DMS79 treated with DMSO at 0.1 percent for 48 hours (cell line): ENCODE results near the gene TFEB.

Source experiments
- DNase-seq: peaks from one replicate; lab custom pipeline; 2025; lab: John Stamatoyannopoulos, UW

The TFEB gene

GRCh38 chr6:41736800-41737555 is 1.6 kb upstream of the TFEB start:
- no peak for DNase-seq

- DNase-seq = no peak
Observed at GRCh38 chr6:41736186-41736733, 852 bp upstream of the TFEB start.

DNA sequence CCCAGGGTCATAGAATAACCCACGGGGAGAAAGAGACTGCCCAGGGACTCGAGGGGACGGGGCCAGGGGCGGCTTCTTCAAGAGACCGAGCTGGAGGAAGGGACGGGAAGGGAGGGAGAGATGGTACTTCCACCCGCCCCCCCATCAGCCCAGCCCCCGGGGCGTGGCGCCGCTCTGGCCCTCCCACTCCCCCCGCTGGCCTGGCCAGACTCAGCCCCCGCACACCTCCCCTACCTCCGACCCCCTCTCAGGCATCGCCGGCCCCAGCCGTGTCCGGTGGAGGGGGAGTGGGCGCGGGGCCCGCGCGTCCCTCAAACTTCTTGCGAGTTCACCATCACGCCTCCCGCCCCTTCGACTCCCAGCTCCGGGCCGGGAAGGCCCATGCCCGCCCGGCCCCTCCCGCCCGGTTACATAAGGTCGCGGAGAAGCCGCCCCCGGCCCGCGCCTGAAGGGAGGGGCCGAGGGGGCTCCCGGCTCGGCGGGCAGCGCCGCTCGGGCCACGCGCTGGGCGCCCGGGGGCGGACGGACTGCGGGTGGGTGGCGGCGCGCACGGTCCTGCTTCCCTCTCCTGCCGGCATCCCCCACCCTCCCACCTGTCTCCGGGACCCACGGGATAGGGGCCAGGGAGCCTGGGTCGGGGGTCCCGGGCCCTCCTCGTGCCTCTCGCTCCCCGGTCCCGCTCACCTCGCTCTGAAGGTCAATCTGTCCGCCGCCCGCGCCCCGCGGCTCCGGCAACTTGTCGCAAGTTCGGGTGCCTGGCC is 562 bp downstream of the TFEB start:
- peak; percentile 15 for DNase-seq

DNA sequence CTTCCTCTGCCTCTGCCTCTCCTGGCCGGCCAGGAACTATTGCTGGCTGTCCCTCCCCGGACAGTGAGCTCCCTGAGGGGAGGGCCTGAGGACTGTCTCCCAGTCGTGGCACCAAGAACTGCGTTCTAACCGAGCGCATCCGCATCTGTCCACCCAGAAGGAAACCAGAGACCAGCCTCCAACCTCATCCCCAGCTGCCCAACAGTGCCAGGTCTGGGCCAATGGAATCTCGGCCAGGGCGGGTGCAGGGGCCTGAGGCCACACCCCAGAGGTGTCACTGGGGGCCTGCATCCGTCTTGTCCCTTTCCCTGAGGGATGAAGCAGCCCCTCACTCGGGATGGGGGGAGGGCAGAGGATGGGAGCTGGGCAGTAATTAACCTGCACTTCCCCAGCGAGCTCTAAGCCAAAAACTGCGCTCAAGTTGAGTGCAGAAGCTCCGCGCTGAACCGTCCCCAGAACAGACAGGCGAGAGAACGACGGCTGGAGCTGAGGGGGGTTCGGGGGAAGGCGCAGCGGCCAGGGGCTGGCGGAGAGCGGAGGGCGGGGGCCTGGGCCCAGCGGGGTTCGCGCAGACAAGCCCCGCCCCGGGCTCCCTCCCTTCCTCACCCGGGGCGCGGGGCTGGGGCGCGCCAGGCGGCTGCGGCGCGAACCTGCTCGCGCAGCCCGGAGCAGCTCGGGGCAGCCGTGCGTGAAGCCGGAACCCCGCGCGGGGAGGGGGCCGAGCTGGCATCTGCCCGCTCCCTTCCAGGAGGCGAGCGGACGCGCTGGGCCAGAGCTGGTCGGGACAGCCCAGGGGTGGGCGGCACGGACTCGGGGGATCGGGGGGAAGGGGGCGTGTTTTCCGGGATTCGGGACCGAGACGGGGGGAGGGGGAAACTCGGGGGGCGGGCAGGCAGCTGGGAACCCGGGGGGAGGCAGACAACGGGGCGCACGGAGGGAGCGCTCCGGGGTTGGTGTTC is 1.4 kb downstream of the TFEB start:
- peak; percentile 71 for DNase-seq

- DNase-seq = no peak
Observed at GRCh38 chr6:41733360-41733706, 2.1 kb downstream of the TFEB start.

- DNase-seq = no peak
Observed at GRCh38 chr6:41732591-41733359, 2.6 kb downstream of the TFEB start.

- DNase-seq = no peak
Observed at GRCh38 chr6:41732149-41732548, 3.3 kb downstream of the TFEB start.

DNA sequence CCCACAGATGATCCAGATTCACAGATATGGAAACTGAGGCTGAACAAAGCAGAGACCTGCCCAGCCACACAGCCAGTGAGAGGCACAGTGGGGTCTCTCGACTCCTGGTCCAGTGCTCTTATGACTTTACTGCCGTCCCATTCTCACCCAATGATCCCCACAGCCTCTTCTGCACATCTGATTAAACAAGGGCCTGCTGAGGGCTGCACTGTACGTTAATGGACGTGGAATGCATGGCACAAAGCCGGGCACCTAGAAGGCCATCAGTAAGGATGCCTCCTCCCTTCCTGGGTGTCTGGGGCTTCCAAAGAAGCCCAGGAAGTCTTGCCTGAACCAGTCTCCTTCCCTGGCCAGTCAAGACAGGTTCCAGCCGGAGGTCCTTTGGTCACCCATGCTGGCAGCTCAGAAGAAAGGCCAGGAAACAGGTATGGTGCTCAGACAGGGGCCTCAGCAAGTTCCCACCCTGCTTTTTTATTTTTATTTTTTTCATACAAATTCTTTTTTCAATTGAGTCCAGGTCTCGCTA is 3.8 kb downstream of the TFEB start:
- DNase-seq = no peak

DNA sequence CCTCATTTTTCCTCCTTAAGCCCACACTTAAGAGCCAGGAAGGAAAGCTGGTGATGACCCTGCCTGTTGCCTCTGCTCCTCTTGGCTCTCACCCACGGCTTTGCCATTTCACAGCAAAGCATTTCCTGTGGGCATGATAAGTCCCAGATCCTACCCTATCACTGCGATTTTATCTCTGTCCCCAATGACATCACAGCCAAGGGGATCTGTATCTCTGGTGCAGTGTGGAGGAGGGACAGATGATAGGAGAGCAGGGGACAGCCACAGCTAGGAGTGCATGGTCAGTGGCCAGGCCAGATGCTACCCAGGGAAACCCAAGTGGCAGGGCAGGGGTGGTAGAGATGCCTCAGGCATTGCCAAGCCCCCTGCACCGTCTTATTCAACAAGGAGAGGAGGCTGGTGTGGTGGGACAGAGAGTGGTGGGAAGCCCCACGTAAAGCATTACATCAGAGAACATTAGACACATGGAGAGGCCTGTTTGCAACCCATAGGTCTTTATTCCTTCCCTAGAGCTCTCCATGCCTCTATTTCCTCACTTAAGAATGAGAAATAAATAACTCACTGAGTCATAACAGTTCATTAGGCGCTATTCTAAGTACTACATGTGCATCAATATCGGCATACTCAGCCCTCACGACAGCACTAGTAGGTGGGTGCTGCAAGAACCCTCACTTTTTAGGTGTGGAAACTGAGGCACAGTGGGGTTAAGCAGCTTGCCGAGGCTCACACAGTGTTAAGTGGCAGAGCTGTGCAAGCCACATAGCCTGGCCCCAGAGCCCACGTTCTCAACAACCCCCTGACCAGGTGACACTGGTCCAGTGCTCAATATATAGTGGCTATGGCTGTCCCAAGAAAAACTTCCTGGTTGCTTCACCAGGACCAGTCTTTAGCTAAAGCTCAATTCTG is 4.6 kb downstream of the TFEB start:
- no peak for DNase-seq

DNA sequence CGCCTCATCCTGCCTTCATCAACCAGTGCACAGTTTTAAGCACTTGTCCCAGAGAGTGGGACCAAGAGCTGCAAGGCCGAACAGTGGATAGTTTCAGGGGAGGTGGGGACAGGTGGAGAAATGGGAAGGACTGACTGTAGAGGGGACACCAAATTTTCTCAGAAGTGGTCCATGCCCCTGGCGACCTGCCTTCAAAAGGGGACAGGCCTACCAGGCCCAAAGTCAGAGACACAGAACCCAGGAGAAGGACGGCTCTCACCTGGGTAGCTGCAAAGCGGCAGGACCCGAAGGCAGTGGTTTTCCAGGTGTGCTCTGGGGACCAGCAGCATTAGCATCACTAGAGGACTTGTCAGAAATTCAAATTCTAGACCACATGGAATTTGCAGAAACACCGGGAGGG is 5.8 kb downstream of the TFEB start:
- no peak for DNase-seq

- no peak for DNase-seq
Observed at GRCh38 chr6:41728954-41729353, 6.5 kb downstream of the TFEB start.

DNA sequence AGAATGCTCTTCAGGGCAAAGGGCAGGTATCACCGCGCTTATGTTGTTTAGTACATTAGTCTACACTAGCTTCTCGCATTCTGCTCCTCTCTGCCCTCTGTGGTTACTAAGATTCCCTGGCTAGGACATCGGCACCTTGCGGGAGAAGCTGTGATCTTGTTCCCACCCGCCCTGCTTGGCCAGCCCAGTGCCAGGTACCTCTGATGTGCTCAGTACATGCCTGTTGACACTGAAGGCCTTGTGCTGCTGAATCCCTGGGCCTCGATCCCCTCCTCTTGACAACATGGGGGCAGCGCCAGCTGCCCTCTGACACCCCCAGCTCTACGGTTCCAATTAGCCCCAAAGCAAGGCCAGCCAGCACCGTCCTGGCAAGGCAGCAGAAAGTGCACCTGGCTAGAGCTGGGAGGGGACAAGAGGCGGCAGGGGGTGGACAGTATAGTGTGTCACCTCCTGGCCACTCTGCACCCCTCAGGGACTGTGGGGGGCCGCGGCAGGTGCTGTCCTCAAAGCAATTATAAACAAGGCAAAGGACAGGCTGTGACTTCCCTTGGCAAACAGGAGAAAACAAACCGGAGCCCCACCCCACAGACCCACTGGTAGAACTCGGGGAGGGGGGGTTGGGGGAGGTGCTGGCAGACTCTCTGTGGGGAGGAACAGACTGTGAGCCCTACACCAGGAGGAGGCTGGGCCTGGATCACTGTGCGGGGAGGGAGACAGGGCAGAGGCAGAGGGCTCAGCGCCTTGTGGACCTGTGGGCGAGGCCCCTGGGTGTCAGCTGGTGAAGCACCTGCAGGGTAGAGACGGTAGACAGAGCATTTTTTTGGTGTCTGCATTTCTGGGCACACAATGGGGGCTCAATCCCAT is 7.1 kb downstream of the TFEB start:
- DNase-seq = no peak

DNA sequence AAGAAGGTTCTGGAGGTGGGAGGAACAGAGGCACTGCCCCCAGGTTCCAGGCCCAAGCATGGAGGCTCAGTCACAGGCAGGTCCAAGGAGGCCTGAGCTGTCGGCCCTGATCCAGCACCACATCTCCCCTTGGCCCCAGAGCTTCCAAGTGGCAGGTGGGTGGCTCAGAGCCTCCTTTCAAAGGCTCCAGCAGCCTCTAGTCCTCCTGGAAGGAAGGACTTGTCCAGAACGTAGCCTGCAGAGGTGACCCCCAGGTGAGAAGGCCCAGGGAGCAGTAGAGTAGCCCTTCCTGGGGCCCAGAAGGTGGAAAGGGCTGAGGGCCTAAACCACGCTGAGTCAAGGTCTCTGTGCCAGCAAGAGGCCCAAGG is 7.7 kb downstream of the TFEB start:
- no peak for DNase-seq

DNA sequence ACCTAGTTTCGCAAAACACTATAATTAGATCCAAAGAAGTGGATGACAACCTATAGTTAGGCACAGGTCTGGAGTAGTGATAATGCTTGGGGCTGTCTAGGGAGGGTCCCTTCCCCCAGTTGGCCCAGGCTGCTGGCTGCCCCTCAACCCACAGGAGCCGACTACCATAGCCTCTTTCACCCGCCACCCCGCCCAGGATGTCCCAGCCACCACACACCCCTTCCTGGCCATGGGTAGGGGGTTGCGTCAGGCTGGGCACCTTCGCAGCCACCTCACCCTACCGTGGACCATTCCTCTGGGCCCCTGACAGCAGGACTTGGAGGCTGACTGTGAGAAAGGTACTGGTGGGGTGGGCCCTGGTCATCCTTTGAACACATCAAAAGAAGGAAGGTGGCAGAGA is 8.5 kb downstream of the TFEB start:
- no peak for DNase-seq

DNA sequence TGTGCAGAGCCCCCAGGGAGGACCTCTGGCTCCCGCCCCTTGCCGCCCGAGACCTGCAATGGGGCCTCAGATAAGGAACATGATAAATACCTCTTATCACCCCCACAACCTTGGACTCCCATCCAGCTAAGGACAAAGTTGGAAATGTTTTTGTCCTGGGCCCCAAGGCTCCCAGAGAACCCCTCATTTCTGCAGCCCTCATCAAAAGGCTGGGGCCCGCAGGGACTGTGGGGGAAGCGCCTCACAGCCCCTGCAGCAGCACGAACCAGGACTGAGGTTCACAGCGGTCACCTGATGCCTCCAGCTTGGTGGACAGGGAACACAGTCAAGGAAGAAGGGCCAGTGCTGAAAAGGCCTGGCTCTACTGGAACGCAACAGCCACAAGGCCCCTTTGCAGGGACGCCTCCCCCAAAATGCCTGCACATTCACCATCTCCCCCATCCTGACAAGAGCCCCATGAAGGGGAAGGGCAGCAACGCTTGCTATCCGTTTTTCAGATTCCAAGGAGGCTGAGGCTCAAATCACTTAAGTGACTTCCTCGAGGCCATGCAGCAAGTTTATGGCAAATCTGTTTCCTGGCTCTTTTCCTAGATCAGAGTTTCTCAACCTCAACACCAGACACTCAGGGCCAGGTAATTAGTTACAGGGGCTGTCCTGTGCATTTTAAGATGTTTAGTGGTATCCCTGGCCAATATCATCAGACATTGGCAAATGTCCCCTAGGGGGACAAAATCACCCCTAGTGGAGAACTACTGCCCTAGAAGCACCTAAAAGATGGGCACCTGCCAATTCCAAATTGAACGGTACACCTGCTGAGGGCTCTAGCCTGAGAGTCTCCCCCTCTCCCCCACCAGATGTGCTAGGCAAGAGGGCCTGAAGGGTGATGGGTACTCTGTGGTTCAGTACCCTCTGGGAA is 10.6 kb downstream of the TFEB start:
- peak; percentile 77 for DNase-seq

GRCh38 chr6:41724228-41724580 is 11.2 kb downstream of the TFEB start:
- no peak for DNase-seq

- no peak for DNase-seq
Observed at GRCh38 chr6:41723530-41724227, 11.7 kb downstream of the TFEB start.
